ENCODE measurements around the gene RAVER1. TPM values are rescaled to one million over a fixed set of nuclear protein-coding genes. Genes with fewer than 3 reads are reported as not detected.
A peak's percentile ranks its signal among the peaks of the same experiment; 100 is the strongest.

Gene RAVER1
- total and polyA plus RNA-seq, 9 of the 15 experiments (the other 6 are each of a cell fraction or from before 2014, with no cell fraction given) = 0.06 to 113 (median 7.0) TPM

- no peak for TF ChIP-seq IRF1 (CRISPR knock-in tag; IDR thresholded peaks at IDR 0.05; ENCODE audit: borderline replicate concordance)
- TF ChIP-seq SAFB2 (IDR thresholded peaks at IDR 0.05; ENCODE audit: borderline replicate concordance, low read depth, low read length, severe bottlenecking) = no peak
- TF ChIP-seq RBM14 (IDR thresholded peaks at IDR 0.05; ENCODE audit: borderline replicate concordance, insufficient read depth, low read depth, low read length) = no peak
- no peak for TF ChIP-seq ZNF41 (CRISPR knock-in tag; conservative IDR thresholded peaks at IDR 0.05)
- TF ChIP-seq ZKSCAN3 (CRISPR knock-in tag; IDR thresholded peaks at IDR 0.05) = no peak
- TF ChIP-seq KDM1A (IDR thresholded peaks at IDR 0.05) = peak; percentile 89 to 94
- TF ChIP-seq ZNF436 (CRISPR knock-in tag; IDR thresholded peaks at IDR 0.05) = no peak
- TF ChIP-seq CREBBP (IDR thresholded peaks at IDR 0.05; ENCODE audit: low read depth, low read length) = no peak
- TF ChIP-seq RERE (CRISPR knock-in tag; IDR thresholded peaks at IDR 0.05; ENCODE audit: borderline replicate concordance) = no peak; the same call in 1 of the 2 replicates
- TF ChIP-seq ZNF121 (CRISPR knock-in tag; conservative IDR thresholded peaks at IDR 0.05) = peak; percentile 43; the same call in 1 of the 2 replicates
- peak; percentile 47; the same call in 1 of the 2 replicates for TF ChIP-seq TARDBP (IDR thresholded peaks at IDR 0.05)
- TF ChIP-seq ZNF740 (CRISPR knock-in tag; IDR thresholded peaks at IDR 0.05) = no peak
- TF ChIP-seq ZNF740 (tag; IDR thresholded peaks at IDR 0.05) = no peak
- no peak for TF ChIP-seq CHD4 (IDR thresholded peaks at IDR 0.05; ENCODE audit: insufficient read depth, insufficient replicate concordance, low read depth, low read length, poor library complexity, severe bottlenecking)
- TF ChIP-seq ATF2 (CRISPR knock-in tag; IDR thresholded peaks at IDR 0.05) = no peak
- TF ChIP-seq EWSR1 (IDR thresholded peaks at IDR 0.05; ENCODE audit: borderline replicate concordance, low read depth, partially characterized antibody) = no peak
Observed at GRCh38 chr19:10270616-10271394, 62.5 kb downstream of the RAVER1 start, which contains the start of gene ICAM1 (continued).

All from K562 (cell line).